HepG2 (cell line): Measurements from ENCODE around the gene ATN1. TPM values are rescaled to one million over a fixed set of nuclear protein-coding genes. Genes with fewer than 3 reads are reported as not detected.

Experiments used
- ATM ChIP-seq: fragments of 450-650 bp; IDR thresholded peaks from 2 replicates; pipeline ENCODE4 v1.7.1; 2017; ENCODE audit warnings: mild to moderate bottlenecking, borderline replicate concordance
- CREB1 ChIP-seq, 2 experiments: fragments of 450-650 bp in 1 of 2; IDR thresholded peaks; 2 replicates each; pipeline ENCODE4 v1.6.1; 2016 to 2017; ENCODE audit warnings: control low read depth in 1 of 2, mild to moderate bottlenecking in 1 of 2, missing compliant biosample characterization in 1 of 2, missing genetic modification characterization in 1 of 2
- HMGXB3 ChIP-seq: sonication (generic); formaldehyde crosslinking; IDR thresholded peaks from 2 replicates; pipeline ENCODE4 v1.4.0; 2020; ENCODE audit warnings: missing genetic modification reagents, borderline replicate concordance
- KLF12 ChIP-seq: sonication (generic); formaldehyde crosslinking; IDR thresholded peaks from 2 replicates; pipeline ENCODE4 v1.4.0; 2020; ENCODE audit warnings: missing genetic modification reagents, borderline replicate concordance
- MIXL1 ChIP-seq: IDR thresholded peaks from 2 replicates; pipeline ENCODE4 v1.6.1; 2016
- PHF8 ChIP-seq: sonication (generic); formaldehyde crosslinking; IDR thresholded peaks from 2 replicates; pipeline ENCODE4 v1.5.0; 2020; ENCODE audit warnings: missing genetic modification reagents
- SCMH1 ChIP-seq: sonication (generic); formaldehyde crosslinking; IDR thresholded peaks from 2 replicates; pipeline ENCODE4 v1.9.0; 2021; ENCODE audit warnings: missing genetic modification reagents, mild to moderate bottlenecking, borderline replicate concordance
- THAP9 ChIP-seq: sonication (generic); formaldehyde crosslinking; IDR thresholded peaks from 2 replicates; pipeline ENCODE4; 2020; ENCODE audit warnings: missing genetic modification reagents, mild to moderate bottlenecking, borderline replicate concordance
- ZGPAT ChIP-seq: IDR thresholded peaks from 2 replicates; pipeline ENCODE4 v1.6.1; 2016; ENCODE audit warnings: mild to moderate bottlenecking
- ZMYM2 ChIP-seq: sonication (generic); formaldehyde crosslinking; IDR thresholded peaks from 2 replicates; pipeline ENCODE4 v1.8.0; 2022; ENCODE audit warnings: mild to moderate bottlenecking, missing genetic modification reagents
- ZNF225 ChIP-seq: sonication (generic); formaldehyde crosslinking; IDR thresholded peaks from 2 replicates; pipeline ENCODE4 v1.4.0; 2020; ENCODE audit warnings: mild to moderate bottlenecking, missing genetic modification reagents
- ZNF326 ChIP-seq: sonication (generic); formaldehyde crosslinking; IDR thresholded peaks from 2 replicates; pipeline ENCODE4 v1.4.0; 2020; ENCODE audit warnings: missing genetic modification reagents, borderline replicate concordance
- ZNF484 ChIP-seq: sonication (generic); formaldehyde crosslinking; IDR thresholded peaks from 2 replicates; pipeline ENCODE4 v1.5.1; 2020; ENCODE audit warnings: mild to moderate bottlenecking, low read depth, missing genetic modification reagents, borderline replicate concordance
- ZNF564 ChIP-seq: sonication (generic); formaldehyde crosslinking; IDR thresholded peaks from 2 replicates; pipeline ENCODE4 v1.8.1; 2023; ENCODE audit warnings: mild to moderate bottlenecking, missing genetic modification reagents
- ZNF615 ChIP-seq: sonication (generic); formaldehyde crosslinking; IDR thresholded peaks from 2 replicates; pipeline ENCODE4 v1.5.0; 2020; ENCODE audit warnings: mild to moderate bottlenecking, missing genetic modification reagents, borderline replicate concordance
- ZXDC ChIP-seq: sonication (generic); formaldehyde crosslinking; IDR thresholded peaks from 2 replicates; pipeline ENCODE4 v1.5.0; 2020; ENCODE audit warnings: mild to moderate bottlenecking, missing genetic modification reagents
- polyA plus RNA-seq, 8 experiments: library from polyadenylated mRNA; depleted of rRNA in 3 of 8; stranded (reverse) in 7 of 8; unstranded in 1 of 8; fragments of >200 nt; fragmentation: Illumina TruSeq in 4 of 8; extraction: Trizol in 4 of 8; gene quantifications; 2 replicates each; pipeline versions ENCODE4 v1.2.1 to v1.2.3, GENCODE V29; 2011 to 2016; ENCODE audit warnings: low read depth in 4 of 8, missing spikeins in 1 of 8, mixed read lengths in 1 of 8; ENCODE audit not compliant: insufficient read depth in 1 of 8
- total RNA-seq, 5 experiments: library from RNA; depleted of rRNA; stranded (reverse); fragments of >200 nt; fragmentation: Illumina TruSeq; extraction: Trizol; gene quantifications; 2 replicates each; pipeline ENCODE4 v1.2.3, GENCODE V29; 2016; ENCODE audit warnings: low read depth in 1 of 5

The ATN1 gene
- total and polyA plus RNA-seq, 2 of the 13 experiments (the other 11 are each of a cell fraction or from before 2014, with no cell fraction given) = 2.1 to 8.6 TPM

GRCh38 chr12:6946033-6946919 lies 18.5 kb downstream of the ATN1 start (continued):
- no peak for TF ChIP-seq CREB1 (IDR thresholded peaks at IDR 0.05)
- no peak for TF ChIP-seq CREB1 (CRISPR knock-in tag; IDR thresholded peaks at IDR 0.05)
- 0 out of 2 replicates have a peak, but pooled peaks have one; percentile 17 for TF ChIP-seq ZNF326 (CRISPR knock-in tag)
- TF ChIP-seq THAP9 (CRISPR knock-in tag) = peak; percentile 46; the same call in 1 of the 2 replicates
- TF ChIP-seq ZNF564 (CRISPR knock-in tag) = no peak
- no peak for TF ChIP-seq ATM
- no peak for TF ChIP-seq ZXDC
- TF ChIP-seq HMGXB3 = peak; percentile 48; the same call in 1 of the 2 replicates
- no peak for TF ChIP-seq ZNF484
- peak; percentile 60; the same call in 1 of the 2 replicates for TF ChIP-seq ZGPAT (CRISPR knock-in tag)
- TF ChIP-seq KLF12 (CRISPR knock-in tag) = peak; percentile 56; the same call in 1 of the 2 replicates
- TF ChIP-seq ZNF225 (CRISPR knock-in tag) = 0 out of 2 replicates have a peak, but pooled peaks have one; percentile 51
- no peak for TF ChIP-seq SCMH1
- peak; percentile 48 for TF ChIP-seq PHF8 (CRISPR knock-in tag)
- TF ChIP-seq MIXL1 (CRISPR knock-in tag) = peak; percentile 68
- no peak for TF ChIP-seq ZNF615 (CRISPR knock-in tag)
- TF ChIP-seq ZMYM2 (CRISPR knock-in tag) = no peak
